Stimulated activated CD8-positive, alpha-beta memory T cell treated with anti-CD3 and anti-CD28 coated beads, Interleukin-2, amount 100 ng/mL, for 1 hour (primary cell): ENCODE data around the gene RNF13.
"Not testable (repeated sequence)": the region's sequence is repeated elsewhere in the genome, so short reads cannot be mapped to it uniquely, and the experiment has no call there.

Experiments used
- DNase-seq, 2 donors: peaks; one replicate each; pipeline ENCODE4 v3.0.0-alpha.2; 2020; ENCODE audit warnings: low read depth in 2 of 2

Gene RNF13

DNA sequence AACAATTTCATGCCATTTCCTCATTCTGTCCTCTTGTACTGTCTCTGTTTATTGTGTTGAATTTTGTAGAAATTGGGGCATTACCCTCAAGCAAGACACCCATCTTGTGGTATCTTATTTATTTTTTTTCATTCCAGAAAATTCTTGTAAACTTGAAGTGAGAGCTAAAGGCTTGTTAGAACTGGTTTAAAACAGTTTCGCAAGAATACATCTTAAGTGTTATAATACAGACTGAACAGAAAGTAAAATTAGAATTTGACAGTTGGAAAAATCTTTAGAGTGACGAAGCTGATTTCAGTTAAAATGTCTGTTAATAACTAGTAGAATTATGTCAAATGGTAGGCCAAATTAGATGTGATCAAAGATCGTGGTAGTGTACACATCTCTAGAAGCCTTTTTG lies 26.9 kb downstream of the RNF13 start:
- no peak for DNase-seq

- DNase-seq: no peak
Measured at GRCh38 chr3:149843502-149843901, 30.5 kb downstream of the RNF13 start.

GRCh38 chr3:149844091-149844490 lies 31.1 kb downstream of the RNF13 start:
- DNase-seq: no peak

- DNase-seq: no peak
Measured at GRCh38 chr3:149845570-149846244, 32.7 kb downstream of the RNF13 start.

- DNase-seq: no peak
Measured at GRCh38 chr3:149848238-149848637, 35.2 kb downstream of the RNF13 start.

- DNase-seq: no peak
Measured at GRCh38 chr3:149848688-149849087, 35.7 kb downstream of the RNF13 start.

- no peak for DNase-seq
Measured at GRCh38 chr3:149850787-149851584, 38.0 kb downstream of the RNF13 start.

DNA sequence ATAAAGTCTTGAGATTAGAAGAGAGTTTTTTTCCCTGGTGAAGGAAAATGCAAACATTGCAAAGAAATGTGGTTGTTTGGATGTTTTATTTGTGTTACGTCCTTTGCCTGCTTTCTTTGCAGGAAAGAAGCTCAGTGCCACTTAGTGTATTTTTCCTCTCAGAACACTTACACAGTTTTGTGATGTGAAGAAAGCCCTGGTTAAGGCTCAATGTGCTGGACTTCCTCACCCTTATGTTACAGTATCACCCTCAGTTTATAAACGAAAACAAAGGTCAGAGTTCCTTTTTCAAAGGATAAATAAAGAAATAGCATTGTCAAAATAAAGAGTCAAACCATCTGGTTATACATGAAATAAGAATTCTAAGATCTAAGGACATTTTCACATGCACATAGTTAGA lies 45.9 kb downstream of the RNF13 start:
- no peak for DNase-seq

DNA sequence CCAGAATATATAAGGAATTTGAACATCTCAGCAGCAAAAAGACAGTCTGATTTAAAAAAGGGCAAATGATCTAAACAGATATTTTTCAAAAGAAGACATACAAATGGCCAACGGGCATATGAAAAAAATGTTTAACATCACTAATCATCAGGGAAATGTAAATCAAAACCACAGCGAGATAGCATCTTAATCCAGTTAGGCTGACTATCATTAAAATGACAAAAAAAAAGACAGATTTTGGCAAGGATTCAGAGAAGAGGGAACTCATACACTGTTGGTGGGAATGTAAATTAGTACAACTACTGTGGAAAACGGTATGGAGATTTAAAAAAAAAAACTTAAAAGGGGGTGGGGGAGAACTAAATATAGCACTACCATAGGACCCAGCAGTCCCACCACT lies 47.9 kb downstream of the RNF13 start:
- DNase-seq: no peak

GRCh38 chr3:149867563-149867962 lies 54.5 kb downstream of the RNF13 start:
- DNase-seq: no peak

- DNase-seq: no peak
Measured at GRCh38 chr3:149871855-149872254, 58.8 kb downstream of the RNF13 start.

DNA sequence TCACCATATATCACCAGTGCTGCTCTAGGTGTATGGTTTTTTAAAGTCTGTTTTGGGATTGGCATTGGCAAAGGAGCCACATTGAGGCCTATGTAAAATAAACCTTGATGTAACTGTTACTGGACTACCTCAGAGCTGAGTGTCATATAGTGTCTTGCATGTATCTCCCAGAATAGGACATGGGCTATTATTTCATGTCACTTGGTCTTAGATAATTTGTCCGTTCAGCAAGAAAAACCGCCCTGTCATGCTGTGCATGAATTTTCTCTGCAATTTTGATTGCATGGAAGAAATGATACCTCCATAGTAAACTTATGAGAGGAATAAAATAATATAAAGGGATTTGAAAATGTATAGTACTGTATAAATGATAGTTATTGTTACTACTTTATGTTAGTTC lies 59.6 kb downstream of the RNF13 start:
- no peak for DNase-seq

DNA sequence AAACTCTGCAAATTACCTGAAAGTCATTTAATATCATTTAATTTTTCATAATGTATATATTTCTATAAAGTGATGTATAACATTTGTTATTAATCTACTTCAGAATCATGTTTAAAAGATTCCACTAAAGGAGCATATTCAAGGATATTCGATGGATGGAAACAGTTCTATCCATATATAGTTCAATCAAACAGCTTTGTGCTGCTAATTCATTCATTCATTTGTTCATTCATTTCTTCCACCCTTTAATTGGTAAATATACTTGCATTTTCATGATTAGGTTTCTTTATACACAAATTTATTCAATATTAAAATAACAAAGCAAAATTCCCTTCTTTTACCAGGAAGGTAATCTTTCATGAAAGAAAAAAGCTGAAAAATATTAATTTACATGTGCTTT lies 64.7 kb downstream of the RNF13 start:
- DNase-seq: no peak

DNA sequence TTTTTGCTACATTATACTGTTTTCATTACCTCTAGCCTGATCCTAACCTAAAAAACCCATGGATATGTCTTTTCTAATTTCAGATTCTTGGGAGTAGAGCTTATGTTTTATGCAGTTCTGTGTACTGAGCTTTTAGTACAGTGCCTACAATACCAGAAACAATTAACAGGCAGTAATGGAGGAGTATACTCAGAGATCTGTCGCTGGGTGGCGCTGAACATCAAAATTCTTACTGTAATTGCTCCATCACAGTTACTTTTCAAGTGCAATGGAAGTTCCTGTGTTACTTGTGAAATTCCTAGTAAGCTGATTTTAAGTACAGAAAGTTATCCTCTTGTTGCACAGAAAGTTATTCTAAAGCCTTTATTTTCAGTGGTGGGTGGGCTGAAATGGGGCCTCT lies 66.9 kb downstream of the RNF13 start:
- no peak for DNase-seq

GRCh38 chr3:149881879-149882278 lies 68.9 kb downstream of the RNF13 start:
- DNase-seq: no peak

DNA sequence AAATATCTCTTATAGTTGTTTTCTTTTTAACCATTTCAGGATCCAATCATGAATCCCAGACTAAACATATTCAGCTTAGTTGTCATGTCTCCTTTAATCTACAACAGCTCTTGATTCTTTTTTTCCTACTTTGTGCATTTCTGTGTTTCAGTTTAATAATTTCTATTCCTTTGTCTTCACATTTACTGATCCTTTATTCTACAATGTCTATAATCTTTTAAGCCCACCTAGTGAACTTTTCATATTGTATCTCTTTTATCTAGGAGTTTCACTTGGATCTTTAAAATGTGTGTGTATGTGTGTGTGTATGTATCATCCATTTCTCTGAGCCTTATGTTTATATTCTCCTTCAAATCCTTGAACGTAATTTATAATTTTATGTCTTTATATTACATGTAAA lies 70.1 kb downstream of the RNF13 start:
- DNase-seq: no peak

DNA sequence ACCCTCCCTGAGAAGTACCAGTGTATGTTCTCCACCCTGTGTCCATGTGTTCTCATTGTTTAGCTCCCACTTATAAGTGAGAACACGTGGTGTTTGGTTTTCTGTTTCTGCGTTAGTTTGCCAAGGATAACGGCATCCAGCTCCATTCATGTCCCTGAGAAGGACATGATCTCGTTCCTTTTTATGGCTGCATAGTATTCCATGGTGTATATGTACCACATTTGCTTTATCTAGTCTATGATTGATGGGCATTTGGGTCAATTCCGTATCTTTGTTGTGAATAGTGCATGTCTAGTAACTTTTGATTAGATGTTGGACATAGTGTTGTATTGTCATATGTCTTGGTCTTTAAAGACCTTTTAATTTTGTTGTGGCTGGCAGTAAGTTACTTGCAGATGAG lies 70.8 kb downstream of the RNF13 start:
- DNase-seq: not testable (repeated sequence)

GRCh38 chr3:149884848-149885247 lies 71.8 kb downstream of the RNF13 start:
- not testable (repeated sequence) for DNase-seq

GRCh38 chr3:149886957-149887356 lies 73.9 kb downstream of the RNF13 start:
- no peak for DNase-seq

DNA sequence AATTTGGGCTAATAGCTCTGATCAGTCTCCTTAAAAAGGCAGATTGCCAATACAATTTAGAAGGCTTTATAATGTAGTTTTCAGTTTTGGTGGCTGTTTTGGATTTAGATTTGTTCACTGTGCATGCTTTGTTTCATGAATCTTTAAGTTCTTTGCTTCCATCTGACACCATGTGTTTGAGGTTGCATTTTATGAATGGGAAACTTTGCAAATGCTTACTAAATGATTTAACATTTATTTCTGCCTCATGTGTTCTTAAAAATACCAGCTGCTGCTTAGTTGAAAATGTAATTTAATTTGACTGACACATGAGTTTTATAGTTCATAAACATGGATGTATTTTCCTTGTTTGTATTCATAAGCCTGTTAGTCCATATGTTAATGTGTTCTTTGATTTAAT lies 78.6 kb downstream of the RNF13 start:
- no peak for DNase-seq

- no peak for DNase-seq
Measured at GRCh38 chr3:149892371-149892770, 79.4 kb downstream of the RNF13 start.

- no peak for DNase-seq
Measured at GRCh38 chr3:149894205-149894604, 81.2 kb downstream of the RNF13 start.

DNA sequence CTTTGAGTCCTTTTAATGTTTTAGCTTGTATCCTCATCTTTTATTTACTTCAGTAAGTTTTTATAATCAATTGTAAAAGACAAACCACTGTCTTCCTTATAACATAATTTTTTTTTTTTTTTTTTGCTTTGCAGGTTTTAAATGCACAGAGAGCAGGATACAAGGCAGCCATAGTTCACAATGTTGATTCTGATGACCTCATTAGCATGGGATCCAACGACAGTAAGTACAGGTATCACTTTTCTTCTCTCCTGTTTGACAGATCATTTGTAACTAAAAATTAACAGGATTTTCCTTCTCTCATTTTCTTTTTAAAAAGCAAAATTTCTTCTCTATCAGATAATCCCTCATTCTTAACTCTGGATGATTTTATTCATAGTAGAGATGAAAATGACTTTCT lies 82.3 kb downstream of the RNF13 start:
- DNase-seq: no peak

DNA sequence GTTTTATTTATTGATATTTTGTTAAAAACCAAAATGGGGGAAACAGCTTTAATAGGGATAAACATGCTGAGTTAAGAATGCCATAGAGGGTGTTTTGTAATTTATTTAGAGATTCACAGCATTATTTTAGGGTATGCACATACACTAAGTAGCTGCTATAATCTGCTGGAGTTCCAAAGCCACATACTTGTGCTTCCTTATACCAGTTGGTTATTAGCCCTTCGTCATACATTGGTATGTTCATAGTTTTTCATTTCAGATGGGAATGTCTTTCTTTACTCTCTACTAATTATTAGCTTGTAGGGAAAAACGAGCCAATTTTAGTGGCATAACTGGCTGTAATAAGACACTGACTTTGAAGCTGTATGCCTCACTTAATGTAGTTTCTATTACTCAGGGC lies 82.8 kb downstream of the RNF13 start:
- DNase-seq: no peak
